DOHH2 (cell line): ENCODE results near the gene MAN2B2.

Experiments
- EZH2phosphoT487 ChIP-seq: fragments of 200-600 bp; sonication (generic); IDR thresholded peaks from 2 replicates; pipeline ENCODE4 v1.6.1; 2017; ENCODE audit warnings: borderline replicate concordance, mild to moderate bottlenecking, antibody characterized with exemption, low read length, moderate library complexity, mixed read lengths
- TF ChIP-seq, protein P1 (sequence below): fragments of 200-600 bp; sonication (generic); IDR thresholded peaks from one replicate; pipeline ENCODE4 v1.5.1; 2014; ENCODE audit warnings: antibody characterized with exemption, mild to moderate bottlenecking, low read depth, low read length; ENCODE audit not compliant: poor library complexity, severe bottlenecking

DNA sequence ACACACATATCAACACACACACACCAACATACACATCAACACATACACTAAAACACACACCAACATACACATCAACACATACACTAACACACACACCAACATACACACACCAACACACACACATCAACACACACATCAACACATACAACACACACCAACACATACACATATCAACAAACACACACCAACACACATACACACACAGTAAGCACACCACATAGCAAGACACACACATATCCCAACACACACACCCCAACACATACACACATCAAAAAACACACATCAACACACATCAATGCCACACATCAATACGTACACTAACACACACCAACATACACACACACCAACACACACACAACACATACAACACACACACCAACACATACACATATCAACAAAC lies 40.9 kb upstream of the MAN2B2 start:
- TF ChIP-seq, protein P1, sequence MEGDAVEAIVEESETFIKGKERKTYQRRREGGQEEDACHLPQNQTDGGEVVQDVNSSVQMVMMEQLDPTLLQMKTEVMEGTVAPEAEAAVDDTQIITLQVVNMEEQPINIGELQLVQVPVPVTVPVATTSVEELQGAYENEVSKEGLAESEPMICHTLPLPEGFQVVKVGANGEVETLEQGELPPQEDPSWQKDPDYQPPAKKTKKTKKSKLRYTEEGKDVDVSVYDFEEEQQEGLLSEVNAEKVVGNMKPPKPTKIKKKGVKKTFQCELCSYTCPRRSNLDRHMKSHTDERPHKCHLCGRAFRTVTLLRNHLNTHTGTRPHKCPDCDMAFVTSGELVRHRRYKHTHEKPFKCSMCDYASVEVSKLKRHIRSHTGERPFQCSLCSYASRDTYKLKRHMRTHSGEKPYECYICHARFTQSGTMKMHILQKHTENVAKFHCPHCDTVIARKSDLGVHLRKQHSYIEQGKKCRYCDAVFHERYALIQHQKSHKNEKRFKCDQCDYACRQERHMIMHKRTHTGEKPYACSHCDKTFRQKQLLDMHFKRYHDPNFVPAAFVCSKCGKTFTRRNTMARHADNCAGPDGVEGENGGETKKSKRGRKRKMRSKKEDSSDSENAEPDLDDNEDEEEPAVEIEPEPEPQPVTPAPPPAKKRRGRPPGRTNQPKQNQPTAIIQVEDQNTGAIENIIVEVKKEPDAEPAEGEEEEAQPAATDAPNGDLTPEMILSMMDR = no peak
- TF ChIP-seq EZH2phosphoT487 = no peak
